ENCODE results near the gene RBM38.
"Not testable (repeated sequence)": the region's sequence is repeated elsewhere in the genome, so short reads cannot be mapped to it uniquely, and the experiment has no call there.

RBM38 gene

DNA sequence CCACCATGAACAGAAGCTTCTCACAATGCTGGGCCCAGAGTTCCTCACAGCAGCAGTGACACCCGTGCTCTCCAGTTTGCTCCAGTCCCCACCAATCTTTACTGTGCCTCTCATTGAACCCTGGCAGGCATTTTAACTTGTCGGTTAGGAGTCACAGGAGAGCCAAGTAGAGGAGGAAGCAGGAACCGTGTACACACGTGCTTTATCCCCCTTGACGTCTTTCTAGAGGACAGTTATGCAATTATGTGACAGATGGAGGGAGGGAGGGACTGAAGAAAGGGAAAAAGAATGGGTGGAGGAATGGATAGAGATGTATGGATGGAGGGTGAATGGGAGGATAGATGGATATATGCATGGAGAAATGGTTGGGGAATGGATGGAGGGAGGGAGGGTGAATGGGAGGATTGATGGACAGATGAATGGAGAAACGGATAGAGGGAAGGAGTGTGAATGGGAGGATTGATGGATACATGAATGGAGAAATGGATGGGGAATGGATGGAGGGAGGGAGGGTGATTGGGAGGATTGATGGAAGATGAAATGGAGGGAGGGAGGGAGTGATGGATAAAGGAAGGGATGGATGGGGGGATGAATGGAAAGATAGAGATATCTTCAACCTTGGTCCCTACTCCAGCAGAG, 26.0 kb downstream of the RBM38 start:
- Histone ChIP-seq H3F3A (ENCODE audit: low read depth) (no peaks in the 10 kb centered on the region), H3K4me2 (ENCODE audit: low read depth, low read length, poor library complexity, severe bottlenecking) (no peak overlapping the region), H3K9me2 (replicated peaks; ENCODE audit: low read depth, low read length) (no peaks in the 10 kb centered on the region), H3K36me3 (ENCODE audit: insufficient read depth, low read length) (no peaks in the 10 kb centered on the region), H3K9me3 (ENCODE audit: insufficient read depth, low read depth, low read length) (no peaks in the 10 kb centered on the region), H2AFZ (ENCODE audit: low read length) (no peak overlapping the region), H3K9ac (ENCODE audit: low read depth, low read length, poor library complexity, severe bottlenecking) (no peak overlapping the region), H3K79me2 (ENCODE audit: insufficient read depth, low read length) (no peaks in the 10 kb centered on the region), H3K27me3 (ENCODE audit: insufficient read depth, low read length, poor library complexity, severe bottlenecking) (no peaks in the 10 kb centered on the region), H3K4me1 (ENCODE audit: insufficient read depth, low read length, poor library complexity, severe bottlenecking) (no peaks in the 10 kb centered on the region), H3K4me3 (ENCODE audit: low read length, poor library complexity, severe bottlenecking) (no peak overlapping the region), H4K20me1 (ENCODE audit: insufficient read depth, low read length, poor library complexity, severe bottlenecking) (no peaks in the 10 kb centered on the region)
- TF ChIP-seq, protein P1, sequence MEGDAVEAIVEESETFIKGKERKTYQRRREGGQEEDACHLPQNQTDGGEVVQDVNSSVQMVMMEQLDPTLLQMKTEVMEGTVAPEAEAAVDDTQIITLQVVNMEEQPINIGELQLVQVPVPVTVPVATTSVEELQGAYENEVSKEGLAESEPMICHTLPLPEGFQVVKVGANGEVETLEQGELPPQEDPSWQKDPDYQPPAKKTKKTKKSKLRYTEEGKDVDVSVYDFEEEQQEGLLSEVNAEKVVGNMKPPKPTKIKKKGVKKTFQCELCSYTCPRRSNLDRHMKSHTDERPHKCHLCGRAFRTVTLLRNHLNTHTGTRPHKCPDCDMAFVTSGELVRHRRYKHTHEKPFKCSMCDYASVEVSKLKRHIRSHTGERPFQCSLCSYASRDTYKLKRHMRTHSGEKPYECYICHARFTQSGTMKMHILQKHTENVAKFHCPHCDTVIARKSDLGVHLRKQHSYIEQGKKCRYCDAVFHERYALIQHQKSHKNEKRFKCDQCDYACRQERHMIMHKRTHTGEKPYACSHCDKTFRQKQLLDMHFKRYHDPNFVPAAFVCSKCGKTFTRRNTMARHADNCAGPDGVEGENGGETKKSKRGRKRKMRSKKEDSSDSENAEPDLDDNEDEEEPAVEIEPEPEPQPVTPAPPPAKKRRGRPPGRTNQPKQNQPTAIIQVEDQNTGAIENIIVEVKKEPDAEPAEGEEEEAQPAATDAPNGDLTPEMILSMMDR (conservative IDR thresholded peaks at IDR 0.05; ENCODE audit: low read length): no peak
- TF ChIP-seq EZH2phosphoT487 (IDR thresholded peaks at IDR 0.05; ENCODE audit: borderline replicate concordance): no peak

DNA sequence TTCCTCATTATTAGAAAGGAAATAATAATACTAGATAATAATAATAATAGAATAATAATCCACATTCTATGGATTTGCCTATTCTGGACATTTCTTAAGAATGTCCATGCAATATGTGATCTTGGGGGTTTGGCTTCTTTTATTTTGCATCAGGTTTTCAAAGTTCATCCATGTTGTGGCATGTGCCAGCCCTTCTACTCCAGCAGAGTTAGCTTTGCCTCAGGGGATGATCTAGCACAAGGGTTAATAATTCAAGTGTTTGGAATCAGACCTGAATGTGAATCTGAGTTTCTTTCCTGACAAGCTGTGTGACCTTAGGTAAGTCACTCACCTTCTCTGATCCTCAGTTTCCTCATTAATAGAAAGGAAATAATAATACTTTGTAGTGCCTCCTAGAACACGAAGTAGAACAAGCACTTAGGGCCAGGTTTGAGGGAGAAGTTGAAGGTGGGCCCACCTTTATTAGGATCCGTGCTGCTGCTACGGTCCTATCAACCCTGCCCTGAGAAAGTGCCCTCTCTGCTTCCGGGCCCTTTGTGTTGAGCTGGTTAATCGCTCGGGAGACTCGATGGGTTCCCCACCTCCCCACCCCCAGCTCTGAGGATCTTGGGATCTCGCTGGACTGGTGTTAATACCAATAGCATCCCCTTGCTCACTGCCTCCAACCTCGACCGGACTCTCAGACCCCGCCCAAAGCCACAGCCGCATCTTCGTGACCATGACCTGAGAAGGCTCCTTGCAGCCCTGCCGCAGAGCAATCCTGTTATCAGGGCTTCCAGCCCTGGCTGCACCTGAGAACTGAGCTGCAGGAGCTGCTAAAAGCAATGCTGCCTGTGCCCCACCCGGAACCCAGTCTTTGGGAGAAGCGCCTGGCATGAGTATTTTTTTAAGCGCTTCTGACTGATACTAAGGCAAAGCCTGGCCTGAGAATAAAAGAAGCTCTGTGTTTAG, 26.9 kb downstream of the RBM38 start:
- H3K4me1 ChIP-seq (ENCODE audit: insufficient read depth, low read length, poor library complexity, severe bottlenecking): no peaks in the 10 kb centered on the region
- H3K9me2 ChIP-seq (replicated peaks; ENCODE audit: low read depth, low read length): no peaks in the 10 kb centered on the region
- no peak overlapping the region for H3K4me3 ChIP-seq (ENCODE audit: low read length, poor library complexity, severe bottlenecking)
- H3K9me3 ChIP-seq (ENCODE audit: insufficient read depth, low read depth, low read length): no peaks in the 10 kb centered on the region
- H3K79me2 ChIP-seq (ENCODE audit: insufficient read depth, low read length): no peaks in the 10 kb centered on the region
- no peak for TF ChIP-seq EZH2phosphoT487 (IDR thresholded peaks at IDR 0.05; ENCODE audit: borderline replicate concordance)
- TF ChIP-seq, protein P1 (conservative IDR thresholded peaks at IDR 0.05; ENCODE audit: low read length): no peak
- no peak overlapping the region for H2AFZ ChIP-seq (ENCODE audit: low read length)
- H3K36me3 ChIP-seq (ENCODE audit: insufficient read depth, low read length): no peaks in the 10 kb centered on the region
- H3K27me3 ChIP-seq (ENCODE audit: insufficient read depth, low read length, poor library complexity, severe bottlenecking): no peaks in the 10 kb centered on the region
- no peak overlapping the region for H3K4me2 ChIP-seq (ENCODE audit: low read depth, low read length, poor library complexity, severe bottlenecking)
- no peaks in the 10 kb centered on the region for H4K20me1 ChIP-seq (ENCODE audit: insufficient read depth, low read length, poor library complexity, severe bottlenecking)
- no peaks in the 10 kb centered on the region for H3F3A ChIP-seq (ENCODE audit: low read depth)
- no peak overlapping the region for H3K9ac ChIP-seq (ENCODE audit: low read depth, low read length, poor library complexity, severe bottlenecking)

DNA sequence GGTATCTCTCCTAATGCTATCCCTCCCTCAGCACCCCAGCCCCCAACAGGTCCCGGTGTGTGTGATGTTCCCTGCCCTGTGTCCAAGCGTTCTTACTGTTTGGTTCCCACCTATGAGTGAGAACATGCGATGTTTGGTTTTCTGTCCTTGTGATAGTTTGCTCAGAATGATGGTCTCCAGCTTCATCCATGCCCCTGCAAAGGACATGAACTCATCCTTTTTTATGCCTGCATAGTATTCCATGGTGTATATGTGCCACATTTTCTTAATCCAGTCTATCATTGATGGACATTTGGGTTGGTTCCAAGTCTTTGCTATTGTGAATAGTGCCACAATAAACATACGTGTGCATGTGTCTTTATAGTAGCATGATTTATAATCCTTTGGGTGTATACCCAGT, 28.3 kb downstream of the RBM38 start:
- not testable (repeated sequence) for H2AFZ ChIP-seq (ENCODE audit: low read length); H3K4me1 ChIP-seq (ENCODE audit: insufficient read depth, low read length, poor library complexity, severe bottlenecking); H3K9me2 ChIP-seq (replicated peaks; ENCODE audit: low read depth, low read length); H3F3A ChIP-seq (ENCODE audit: low read depth); H3K36me3 ChIP-seq (ENCODE audit: insufficient read depth, low read length); H3K79me2 ChIP-seq (ENCODE audit: insufficient read depth, low read length); H3K4me2 ChIP-seq (ENCODE audit: low read depth, low read length, poor library complexity, severe bottlenecking); H3K9ac ChIP-seq (ENCODE audit: low read depth, low read length, poor library complexity, severe bottlenecking); H4K20me1 ChIP-seq (ENCODE audit: insufficient read depth, low read length, poor library complexity, severe bottlenecking); H3K9me3 ChIP-seq (ENCODE audit: insufficient read depth, low read depth, low read length); H3K27me3 ChIP-seq (ENCODE audit: insufficient read depth, low read length, poor library complexity, severe bottlenecking); H3K4me3 ChIP-seq (ENCODE audit: low read length, poor library complexity, severe bottlenecking)
